Activated naive CD8-positive, alpha-beta T cell treated with anti-CD3 and anti-CD28 coated beads for 36 hours (primary cell): ENCODE measurements around the gene DACT1. TPM values are rescaled to one million over a fixed set of nuclear protein-coding genes. Genes with fewer than 3 reads are reported as not detected.

ENCODE experiments used
- DNase-seq: peaks from one replicate; pipeline ENCODE4 v3.0.0; 2021
- H3K27ac Mint-ChIP-seq: one replicate; pipeline ENCODE4 v1.8.0; 2022; ENCODE audit warnings: mild to moderate bottlenecking, moderate library complexity, mixed read lengths
- H3K27me3 Mint-ChIP-seq: one replicate; pipeline ENCODE4 v1.8.0; 2022; ENCODE audit warnings: mild to moderate bottlenecking, mixed read lengths
- H3K36me3 Mint-ChIP-seq: one replicate; pipeline ENCODE4 v1.8.0; 2021; ENCODE audit warnings: mild to moderate bottlenecking, mixed read lengths
- H3K4me1 Mint-ChIP-seq: one replicate; pipeline ENCODE4 v1.8.0; 2021; ENCODE audit warnings: mixed read lengths
- H3K4me3 Mint-ChIP-seq: one replicate; pipeline ENCODE4 v1.8.0; 2022; ENCODE audit warnings: mild to moderate bottlenecking, moderate library complexity, mixed read lengths
- H3K9me3 Mint-ChIP-seq: one replicate; pipeline ENCODE4 v1.8.0; 2022; ENCODE audit warnings: mixed read lengths
- total RNA-seq, 2 experiments: library from RNA; stranded (reverse); gene quantifications; one replicate each; pipeline ENCODE4 v1.2.3, GENCODE V29; 2021

The DACT1 gene
- total RNA-seq, 2 experiments from 2014 or later, result 1.0 to 1.2 TPM

- H3K9me3 Mint-ChIP-seq, result no peaks in the 10 kb centered on the region
- peaks cover under 1% of the 10 kb centered on the region for H3K27me3 Mint-ChIP-seq
- H3K4me1 Mint-ChIP-seq, result no peaks in the 10 kb centered on the region
- H3K4me3 Mint-ChIP-seq, result no peak overlapping the region
- DNase-seq, result no peak
- H3K27ac Mint-ChIP-seq, result no peak overlapping the region
- no peaks in the 10 kb centered on the region for H3K36me3 Mint-ChIP-seq
These were observed 8.7 kb downstream of the DACT1 start for GRCh38 chr14:58646479-58646878.

GRCh38 chr14:58647777-58648176 lies 10.0 kb downstream of the DACT1 start:
- Mint-ChIP-seq H3K4me3 (no peak overlapping the region), H3K9me3 (no peaks in the 10 kb centered on the region), H3K27me3 (no peaks in the 10 kb centered on the region), H3K4me1 (no peaks in the 10 kb centered on the region), H3K36me3 (no peaks in the 10 kb centered on the region), H3K27ac (no peak overlapping the region)
- no peak for DNase-seq

- Mint-ChIP-seq H3K27me3 (no peaks in the 10 kb centered on the region), H3K27ac (no peak overlapping the region), H3K4me1 (no peaks in the 10 kb centered on the region), H3K36me3 (no peaks in the 10 kb centered on the region), H3K9me3 (no peaks in the 10 kb centered on the region), H3K4me3 (no peak overlapping the region)
- DNase-seq, result no peak
These were observed 13.1 kb downstream of the DACT1 start for GRCh38 chr14:58650857-58651256.

GRCh38 chr14:58656671-58657411 lies 19.1 kb downstream of the DACT1 start:
- Mint-ChIP-seq H3K27me3 (no peaks in the 10 kb centered on the region), H3K27ac (no peak overlapping the region), H3K9me3 (no peaks in the 10 kb centered on the region), H3K4me3 (no peak overlapping the region), H3K4me1 (peaks cover 4% of the 10 kb centered on the region), H3K36me3 (no peaks in the 10 kb centered on the region)
- DNase-seq, result no peak

GRCh38 chr14:58659061-58659460 lies 21.3 kb downstream of the DACT1 start:
- Mint-ChIP-seq H3K27ac (no peak overlapping the region), H3K27me3 (no peaks in the 10 kb centered on the region), H3K36me3 (no peaks in the 10 kb centered on the region), H3K4me3 (no peak overlapping the region), H3K9me3 (no peaks in the 10 kb centered on the region), H3K4me1 (peaks cover 16% of the 10 kb centered on the region)
- DNase-seq, result no peak

DNA sequence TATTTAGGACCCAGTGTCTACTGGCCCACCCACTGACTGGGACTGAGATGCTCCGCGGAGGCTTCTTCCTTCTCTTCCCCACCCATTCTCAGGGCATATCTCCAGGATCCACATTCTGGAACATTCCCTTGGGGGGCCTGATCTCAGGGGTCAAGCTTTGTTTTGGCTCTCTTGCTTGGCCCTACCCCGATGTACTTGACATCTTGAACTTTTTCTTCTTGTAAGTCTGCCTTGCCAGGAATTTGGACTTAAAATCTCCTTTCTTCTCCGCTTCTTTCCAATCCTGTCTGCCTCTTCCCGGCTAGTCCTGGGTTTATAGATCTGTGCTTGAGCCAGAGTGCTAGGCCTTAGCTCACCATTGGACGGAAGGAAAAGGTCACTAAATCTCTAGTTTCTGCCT lies 22.1 kb downstream of the DACT1 start:
- H3K36me3 Mint-ChIP-seq, result no peaks in the 10 kb centered on the region
- no peak overlapping the region for H3K27ac Mint-ChIP-seq
- H3K4me1 Mint-ChIP-seq, result peaks cover 16% of the 10 kb centered on the region
- no peak for DNase-seq
- no peak overlapping the region for H3K4me3 Mint-ChIP-seq
- no peaks in the 10 kb centered on the region for H3K27me3 Mint-ChIP-seq
- no peaks in the 10 kb centered on the region for H3K9me3 Mint-ChIP-seq

GRCh38 chr14:58660407-58660806 lies 22.6 kb downstream of the DACT1 start:
- H3K27ac Mint-ChIP-seq, result no peak overlapping the region
- peaks cover 16% of the 10 kb centered on the region for H3K4me1 Mint-ChIP-seq
- no peaks in the 10 kb centered on the region for H3K9me3 Mint-ChIP-seq
- no peak for DNase-seq
- no peaks in the 10 kb centered on the region for H3K36me3 Mint-ChIP-seq
- no peaks in the 10 kb centered on the region for H3K27me3 Mint-ChIP-seq
- H3K4me3 Mint-ChIP-seq, result no peak overlapping the region

- H3K27ac Mint-ChIP-seq, result no peak overlapping the region
- H3K27me3 Mint-ChIP-seq, result no peaks in the 10 kb centered on the region
- H3K9me3 Mint-ChIP-seq, result no peaks in the 10 kb centered on the region
- DNase-seq, result no peak
- no peak overlapping the region for H3K4me3 Mint-ChIP-seq
- H3K4me1 Mint-ChIP-seq, result peaks cover 20% of the 10 kb centered on the region
- no peaks in the 10 kb centered on the region for H3K36me3 Mint-ChIP-seq
These were observed 24.3 kb downstream of the DACT1 start for GRCh38 chr14:58662018-58662417.

- no peak for DNase-seq
- H3K9me3 Mint-ChIP-seq, result no peaks in the 10 kb centered on the region
- H3K27ac Mint-ChIP-seq, result no peak overlapping the region
- H3K4me3 Mint-ChIP-seq, result no peak overlapping the region
- H3K27me3 Mint-ChIP-seq, result no peaks in the 10 kb centered on the region
- H3K4me1 Mint-ChIP-seq, result peaks cover 20% of the 10 kb centered on the region
- no peaks in the 10 kb centered on the region for H3K36me3 Mint-ChIP-seq
These were observed 25.0 kb downstream of the DACT1 start for GRCh38 chr14:58662759-58663158.

DNA sequence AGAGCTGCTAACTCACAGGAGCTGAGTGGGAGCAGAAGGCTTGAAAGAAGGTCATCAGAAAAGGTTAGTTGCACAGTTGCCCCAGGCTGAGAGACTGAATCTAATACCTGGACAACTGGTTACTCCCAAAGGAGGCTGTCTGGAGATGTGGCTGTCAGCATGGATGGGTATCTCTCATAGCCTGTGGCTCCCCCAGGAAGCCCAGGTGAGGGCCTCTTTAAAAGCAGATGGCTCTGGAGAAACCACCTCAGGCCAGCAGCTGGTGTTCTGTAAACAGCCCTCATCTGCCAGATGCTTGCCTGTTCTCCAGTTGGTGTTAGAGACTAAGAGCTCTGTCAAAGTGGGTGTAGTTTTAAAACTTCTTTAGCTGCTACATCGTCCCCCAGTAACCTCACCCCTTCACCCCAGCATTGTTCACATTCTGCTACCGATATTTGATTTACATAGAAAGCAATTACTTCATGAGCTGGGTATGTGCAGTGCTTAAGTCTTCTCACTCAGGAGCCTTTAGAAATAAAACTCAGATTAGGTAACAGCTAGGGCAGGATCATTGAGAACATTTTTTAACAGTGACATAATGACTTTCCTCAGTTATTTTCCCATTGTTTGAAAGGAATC lies 25.8 kb downstream of the DACT1 start:
- Mint-ChIP-seq H3K9me3 (no peaks in the 10 kb centered on the region), H3K36me3 (no peaks in the 10 kb centered on the region), H3K4me1 (peaks cover 20% of the 10 kb centered on the region), H3K4me3 (no peak overlapping the region), H3K27ac (no peak overlapping the region), H3K27me3 (no peaks in the 10 kb centered on the region)
- no peak for DNase-seq

DNA sequence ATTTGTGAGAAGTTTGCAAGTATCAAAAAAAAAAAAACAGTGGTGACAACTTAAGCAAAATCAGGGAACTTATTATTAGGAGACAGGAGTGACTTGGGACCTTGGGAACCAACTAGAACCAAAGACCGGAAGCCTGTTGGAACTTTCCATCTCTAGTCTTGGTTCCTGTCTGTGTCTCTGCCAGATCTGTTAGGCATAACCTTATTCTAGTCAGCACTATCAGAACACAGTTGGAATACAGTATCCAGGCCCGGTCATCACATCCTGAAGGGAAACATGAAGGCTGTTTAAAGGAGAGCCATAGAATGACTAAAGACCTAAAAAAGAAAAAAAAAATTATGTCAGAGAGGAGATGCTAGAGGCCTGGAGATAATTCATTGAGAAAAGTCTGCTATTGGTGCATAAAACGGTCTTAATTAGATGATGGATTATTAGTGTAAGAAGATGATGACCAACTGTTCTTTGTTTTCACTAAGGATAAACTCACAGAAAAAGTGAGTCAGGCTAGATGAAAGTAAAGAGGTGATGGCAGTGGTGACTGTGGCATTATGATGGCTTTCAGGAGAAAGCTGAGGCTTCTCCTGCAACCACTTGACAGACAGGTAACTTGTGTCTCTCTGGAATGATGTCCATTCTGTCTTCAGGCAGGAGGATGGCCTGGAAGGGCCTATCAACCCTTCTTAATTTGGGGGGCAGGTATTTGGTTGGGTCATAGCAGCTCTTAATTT lies 28.2 kb downstream of the DACT1 start:
- Mint-ChIP-seq H3K36me3 (no peaks in the 10 kb centered on the region), H3K4me3 (no peak overlapping the region), H3K4me1 (peaks cover 20% of the 10 kb centered on the region), H3K9me3 (no peaks in the 10 kb centered on the region), H3K27ac (no peak overlapping the region), H3K27me3 (no peaks in the 10 kb centered on the region)
- DNase-seq, result no peak

DNA sequence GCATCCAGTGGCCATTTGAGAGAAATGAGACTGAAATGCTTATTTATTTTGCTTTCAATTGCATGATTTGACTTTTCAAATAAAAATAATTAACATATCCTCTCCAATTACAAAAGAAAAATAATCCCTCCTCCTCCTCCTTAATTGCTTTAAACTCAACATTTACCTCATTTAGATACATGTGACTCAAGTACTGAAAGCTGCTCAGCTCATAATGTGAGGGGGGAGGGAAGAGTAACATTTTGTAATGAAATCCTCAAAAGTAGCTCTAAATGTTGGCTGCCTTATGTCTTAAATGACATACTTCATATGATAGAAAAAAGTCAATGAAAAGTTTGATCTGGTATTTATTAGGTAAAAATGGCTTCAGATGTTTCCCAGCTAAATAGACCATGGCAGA lies 29.0 kb downstream of the DACT1 start:
- H3K9me3 Mint-ChIP-seq, result no peaks in the 10 kb centered on the region
- H3K4me3 Mint-ChIP-seq, result no peak overlapping the region
- DNase-seq, result no peak
- no peaks in the 10 kb centered on the region for H3K27me3 Mint-ChIP-seq
- H3K4me1 Mint-ChIP-seq, result peaks cover 17% of the 10 kb centered on the region
- no peaks in the 10 kb centered on the region for H3K36me3 Mint-ChIP-seq
- H3K27ac Mint-ChIP-seq, result no peak overlapping the region

GRCh38 chr14:58667900-58668299 lies 30.1 kb downstream of the DACT1 start:
- DNase-seq, result no peak
- no peak overlapping the region for H3K27ac Mint-ChIP-seq
- no peaks in the 10 kb centered on the region for H3K27me3 Mint-ChIP-seq
- peaks cover 7% of the 10 kb centered on the region for H3K4me1 Mint-ChIP-seq
- no peak overlapping the region for H3K4me3 Mint-ChIP-seq
- H3K9me3 Mint-ChIP-seq, result no peaks in the 10 kb centered on the region
- H3K36me3 Mint-ChIP-seq, result no peaks in the 10 kb centered on the region

DNA sequence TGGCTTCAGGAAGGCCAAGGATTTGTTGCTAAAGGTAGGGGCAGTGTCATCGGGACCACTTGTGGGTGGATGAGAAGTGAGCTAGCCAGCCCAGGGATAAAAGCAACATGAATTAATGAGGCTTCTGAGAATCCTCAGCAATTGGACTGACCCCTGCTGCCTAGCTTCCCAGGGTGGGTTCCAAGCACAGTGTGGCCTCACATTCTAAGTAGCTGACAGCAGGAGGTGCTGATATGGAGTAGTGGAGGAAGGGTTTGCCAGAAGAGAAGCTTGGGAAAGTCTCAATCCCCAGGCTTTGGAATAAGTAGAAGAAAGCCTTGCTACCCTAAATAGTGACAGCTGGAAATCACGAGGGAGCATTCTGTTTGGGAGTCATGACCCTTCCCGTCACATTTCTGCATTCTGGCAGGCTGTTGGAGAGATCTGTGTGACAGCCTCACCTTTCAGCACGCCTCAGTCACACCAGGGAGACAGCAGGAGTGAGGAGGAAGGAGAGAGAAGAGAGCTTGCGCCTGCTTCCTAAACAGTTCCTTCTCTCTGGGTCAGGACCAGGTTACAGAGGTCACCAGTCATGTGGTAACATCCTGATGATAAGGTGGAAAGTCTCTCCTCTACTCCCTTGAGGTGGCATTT lies 31.2 kb downstream of the DACT1 start:
- Mint-ChIP-seq H3K4me3 (no peak overlapping the region), H3K36me3 (no peaks in the 10 kb centered on the region), H3K9me3 (no peaks in the 10 kb centered on the region), H3K27ac (no peak overlapping the region), H3K4me1 (peaks cover 4% of the 10 kb centered on the region), H3K27me3 (no peaks in the 10 kb centered on the region)
- DNase-seq, result no peak

DNA sequence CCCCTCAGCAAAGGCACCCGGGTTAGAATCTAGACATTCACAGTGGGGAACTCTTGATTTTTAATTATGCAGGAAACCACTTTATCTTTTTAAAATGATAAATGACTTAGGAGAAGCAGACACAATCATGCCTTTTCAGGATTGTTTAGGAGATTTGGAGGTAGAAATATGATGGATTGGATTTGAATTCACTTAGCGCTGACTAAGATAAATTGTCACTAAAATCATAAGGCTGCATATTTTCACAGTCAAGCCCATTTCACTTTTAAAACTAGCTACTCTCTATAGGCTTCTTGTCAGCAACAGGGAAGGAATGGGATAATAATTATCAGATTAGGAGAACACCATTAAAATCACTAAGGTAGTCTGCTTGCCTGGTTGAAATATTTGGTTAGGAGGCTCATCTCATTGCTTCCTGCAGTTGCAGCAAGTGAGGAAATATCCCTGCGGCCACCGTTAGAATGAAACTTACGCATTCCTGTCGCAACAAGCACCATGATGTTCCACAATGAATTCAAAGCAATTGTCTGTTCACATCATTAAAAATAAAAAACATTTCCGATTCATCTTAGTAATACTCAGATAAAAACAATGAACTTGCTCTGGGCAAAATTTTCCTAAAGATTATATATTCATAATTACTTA lies 31.9 kb downstream of the DACT1 start:
- H3K4me3 Mint-ChIP-seq, result no peak overlapping the region
- no peaks in the 10 kb centered on the region for H3K27me3 Mint-ChIP-seq

More for the DNA sequence above, 31.9 kb downstream of the DACT1 start:
- no peaks in the 10 kb centered on the region for H3K9me3 Mint-ChIP-seq
- no peaks in the 10 kb centered on the region for H3K36me3 Mint-ChIP-seq
- no peak for DNase-seq
- no peak overlapping the region for H3K27ac Mint-ChIP-seq
- H3K4me1 Mint-ChIP-seq, result peaks cover 4% of the 10 kb centered on the region
